GM21825 (cell line): Measurements from ENCODE around the gene PPP1R12B.

Source experiments
- ATAC-seq: cut with Tn5 transposase; IDR thresholded peaks from one replicate; pipeline ENCODE4 v1.9.1; 2021; ENCODE audit warnings: mild to moderate bottlenecking, moderate library complexity; ENCODE audit not compliant: unreplicated experiment

PPP1R12B gene, protein sequence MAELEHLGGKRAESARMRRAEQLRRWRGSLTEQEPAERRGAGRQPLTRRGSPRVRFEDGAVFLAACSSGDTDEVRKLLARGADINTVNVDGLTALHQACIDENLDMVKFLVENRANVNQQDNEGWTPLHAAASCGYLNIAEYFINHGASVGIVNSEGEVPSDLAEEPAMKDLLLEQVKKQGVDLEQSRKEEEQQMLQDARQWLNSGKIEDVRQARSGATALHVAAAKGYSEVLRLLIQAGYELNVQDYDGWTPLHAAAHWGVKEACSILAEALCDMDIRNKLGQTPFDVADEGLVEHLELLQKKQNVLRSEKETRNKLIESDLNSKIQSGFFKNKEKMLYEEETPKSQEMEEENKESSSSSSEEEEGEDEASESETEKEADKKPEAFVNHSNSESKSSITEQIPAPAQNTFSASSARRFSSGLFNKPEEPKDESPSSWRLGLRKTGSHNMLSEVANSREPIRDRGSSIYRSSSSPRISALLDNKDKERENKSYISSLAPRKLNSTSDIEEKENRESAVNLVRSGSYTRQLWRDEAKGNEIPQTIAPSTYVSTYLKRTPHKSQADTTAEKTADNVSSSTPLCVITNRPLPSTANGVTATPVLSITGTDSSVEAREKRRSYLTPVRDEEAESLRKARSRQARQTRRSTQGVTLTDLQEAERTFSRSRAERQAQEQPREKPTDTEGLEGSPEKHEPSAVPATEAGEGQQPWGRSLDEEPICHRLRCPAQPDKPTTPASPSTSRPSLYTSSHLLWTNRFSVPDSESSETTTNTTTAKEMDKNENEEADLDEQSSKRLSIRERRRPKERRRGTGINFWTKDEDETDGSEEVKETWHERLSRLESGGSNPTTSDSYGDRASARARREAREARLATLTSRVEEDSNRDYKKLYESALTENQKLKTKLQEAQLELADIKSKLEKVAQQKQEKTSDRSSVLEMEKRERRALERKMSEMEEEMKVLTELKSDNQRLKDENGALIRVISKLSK

DNA sequence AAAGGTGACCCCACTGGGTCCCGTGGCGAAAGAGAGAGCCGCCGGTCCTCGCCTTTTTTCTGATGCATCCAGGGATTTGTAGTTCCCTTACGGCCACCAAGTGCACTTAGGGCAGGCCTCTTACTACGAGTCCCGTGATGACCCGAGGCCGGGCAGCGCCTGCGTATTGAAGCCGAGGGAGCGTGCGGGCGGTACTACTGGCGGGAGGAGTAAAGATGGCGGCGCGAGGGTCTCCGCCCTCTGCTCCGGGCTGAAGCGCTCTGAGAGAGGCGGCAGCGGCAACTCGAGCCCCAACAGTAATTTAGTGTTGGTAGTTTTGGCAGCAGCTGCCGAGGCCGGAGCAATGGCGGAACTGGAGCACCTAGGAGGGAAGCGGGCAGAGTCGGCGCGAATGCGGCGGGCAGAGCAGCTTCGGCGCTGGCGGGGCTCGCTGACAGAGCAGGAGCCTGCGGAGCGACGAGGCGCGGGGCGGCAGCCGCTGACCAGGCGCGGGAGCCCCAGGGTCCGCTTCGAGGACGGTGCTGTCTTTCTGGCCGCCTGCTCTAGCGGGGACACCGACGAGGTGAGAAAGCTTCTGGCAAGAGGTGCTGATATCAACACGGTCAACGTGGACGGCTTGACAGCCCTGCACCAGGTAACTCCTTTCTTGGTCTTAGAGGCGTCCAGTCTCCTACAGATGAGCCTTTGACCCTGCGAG is at the start of gene PPP1R12B:
PPP1R12B (plus strand) TSS at position 191 of the 697 bp plus-strand sequence; CDS start at position 344, 153 bp downstream.
- ATAC-seq, result peak; percentile 97

GRCh38 chr1:202302166-202302565 is 46.3 kb upstream of the PPP1R12B start:
- no peak for ATAC-seq

GRCh38 chr1:202304375-202304774 is 44.1 kb upstream of the PPP1R12B start:
- ATAC-seq, result no peak

DNA sequence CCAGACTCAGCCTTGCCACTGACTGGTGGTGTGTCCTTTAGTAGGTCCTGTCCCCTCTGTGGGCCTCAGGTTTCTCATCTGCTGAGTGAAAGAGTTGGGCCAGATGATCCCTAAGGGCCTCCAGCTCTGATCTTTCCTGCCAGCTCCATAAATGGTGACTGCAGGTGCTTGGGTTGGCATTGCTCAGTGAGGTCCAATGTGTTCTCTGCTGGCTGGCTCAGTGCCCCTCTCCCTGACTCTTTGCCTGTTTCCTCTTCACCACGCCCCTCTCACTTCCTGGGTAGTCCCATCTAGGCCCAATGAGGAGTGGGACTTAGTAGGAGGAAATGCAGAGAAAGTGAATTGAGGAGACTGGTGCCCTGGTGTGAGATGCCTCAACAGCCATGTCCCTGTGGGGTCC is 43.3 kb upstream of the PPP1R12B start:
- no peak for ATAC-seq

DNA sequence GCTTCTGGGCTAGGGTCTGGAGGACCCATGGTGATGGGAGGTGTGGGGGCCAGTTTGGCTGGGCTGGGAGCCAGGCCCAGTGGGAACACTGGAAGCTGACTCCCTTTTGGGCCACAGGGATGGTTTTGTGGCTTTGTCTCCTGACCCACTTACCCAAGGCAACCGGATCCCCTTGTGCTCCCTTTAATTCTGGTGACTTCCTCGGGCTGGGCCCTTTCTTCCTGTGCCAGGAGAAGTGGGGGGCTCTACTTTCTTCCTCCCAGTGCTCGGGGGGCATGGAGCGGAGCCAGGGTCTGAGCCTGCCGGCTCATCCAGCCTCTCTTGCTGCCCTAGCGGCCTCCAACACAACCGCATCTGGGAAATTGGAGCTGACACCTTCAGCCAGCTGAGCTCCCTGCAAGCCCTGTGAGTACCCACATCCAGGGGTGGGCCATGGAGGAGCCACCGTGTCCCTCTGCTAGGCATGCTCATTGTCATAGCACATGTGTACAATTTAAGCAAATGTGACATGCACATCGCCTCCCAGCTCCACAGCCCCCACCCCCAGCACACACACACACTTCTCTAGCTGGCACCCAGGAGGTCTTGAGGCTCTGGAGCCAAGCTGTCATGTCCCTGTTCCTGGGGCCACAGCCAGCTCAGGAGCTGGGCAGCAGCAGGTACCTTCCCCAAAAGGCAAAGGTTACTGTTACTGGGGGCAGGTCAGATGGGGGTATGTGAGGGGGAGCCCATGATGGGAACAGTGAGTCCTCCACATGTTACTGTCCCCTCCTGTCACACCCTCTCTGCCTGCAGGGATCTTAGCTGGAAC is 41.8 kb upstream of the PPP1R12B start:
- ATAC-seq, result no peak

GRCh38 chr1:202310071-202310725 is 38.3 kb upstream of the PPP1R12B start:
- ATAC-seq, result no peak

DNA sequence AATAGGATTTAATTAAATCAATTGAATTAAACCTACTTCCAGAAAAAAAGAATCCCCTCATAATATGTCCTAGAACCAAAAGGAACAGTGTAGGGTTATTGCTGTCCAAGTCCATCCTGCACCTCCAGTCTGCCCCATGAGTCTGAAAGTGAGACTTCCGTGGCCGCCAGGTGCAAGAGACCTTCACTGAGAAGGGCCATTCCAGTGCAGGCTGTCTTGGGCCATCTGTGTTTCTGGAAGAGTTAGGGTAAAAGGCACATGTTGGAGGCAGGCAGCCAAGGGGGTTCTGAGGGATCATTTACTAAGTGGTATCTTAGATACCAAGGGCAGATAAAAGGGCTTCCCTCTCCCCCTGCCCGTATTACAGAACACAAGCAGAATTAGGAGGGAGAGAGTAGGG is 37.8 kb upstream of the PPP1R12B start:
- ATAC-seq, result no peak

DNA sequence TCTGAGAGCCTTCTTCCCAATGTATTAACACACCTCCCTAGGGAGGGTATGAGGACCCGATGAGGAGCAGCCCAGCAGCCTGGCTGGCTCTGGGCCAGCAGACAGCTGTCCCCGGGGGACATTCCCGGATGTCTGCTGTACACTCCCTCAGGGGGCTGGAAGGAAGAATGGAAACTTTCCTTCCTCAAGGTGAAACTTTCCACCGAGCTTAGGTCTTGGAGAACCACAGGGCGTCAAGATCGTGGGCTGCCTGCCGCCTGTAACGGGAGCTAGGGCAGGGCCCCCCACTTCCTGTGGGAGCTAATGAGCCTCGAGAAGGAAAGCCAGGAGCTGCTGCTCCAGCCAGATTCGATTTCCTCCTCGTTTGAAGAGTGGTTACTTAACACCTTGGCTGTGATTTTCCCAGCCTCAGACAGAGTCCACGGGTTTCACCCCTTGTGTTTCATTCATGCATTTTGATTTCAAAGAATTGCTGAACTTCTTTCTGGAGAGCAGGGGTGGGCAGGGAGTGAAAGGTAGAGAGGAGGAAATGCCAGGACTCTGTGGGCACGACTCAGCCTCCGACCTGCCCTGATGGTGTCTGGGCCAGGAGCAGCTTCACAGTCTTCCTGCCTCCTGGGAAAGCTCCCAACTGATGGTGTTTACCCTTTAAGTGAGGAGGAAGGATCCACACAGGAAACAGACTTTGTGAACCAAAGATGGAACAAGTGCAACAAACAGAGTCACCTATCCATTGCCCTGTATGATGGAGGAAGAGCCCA is 36.4 kb upstream of the PPP1R12B start:
- ATAC-seq, result no peak

DNA sequence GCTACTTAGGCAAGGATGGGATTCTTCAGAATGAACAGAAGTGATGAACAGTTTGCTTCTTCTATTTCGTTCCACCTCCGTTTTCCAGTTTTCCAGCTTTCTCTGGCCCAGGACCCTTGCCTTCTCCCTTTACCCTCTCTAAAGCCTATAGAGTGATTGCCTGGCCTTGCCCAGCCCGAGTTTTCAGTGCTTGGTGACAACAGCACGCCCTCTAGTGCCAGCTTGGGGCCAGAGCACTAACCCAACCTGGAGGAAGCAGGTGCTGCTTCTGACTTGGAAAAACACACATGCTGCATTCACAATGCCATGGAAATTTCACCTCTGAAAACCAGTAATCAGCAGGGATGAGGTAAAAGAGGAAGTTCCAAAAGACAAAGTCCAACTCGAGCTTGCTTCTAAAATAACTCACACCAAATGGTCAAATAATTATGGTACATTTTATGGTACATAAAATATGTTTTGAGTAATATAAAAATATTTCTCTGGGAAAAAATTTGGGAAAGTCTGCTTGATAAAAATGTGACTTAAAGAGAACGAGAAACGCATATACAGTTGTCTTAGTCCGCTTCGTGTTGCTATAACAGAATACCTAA is 32.8 kb upstream of the PPP1R12B start:
- ATAC-seq, result peak; percentile 60

DNA sequence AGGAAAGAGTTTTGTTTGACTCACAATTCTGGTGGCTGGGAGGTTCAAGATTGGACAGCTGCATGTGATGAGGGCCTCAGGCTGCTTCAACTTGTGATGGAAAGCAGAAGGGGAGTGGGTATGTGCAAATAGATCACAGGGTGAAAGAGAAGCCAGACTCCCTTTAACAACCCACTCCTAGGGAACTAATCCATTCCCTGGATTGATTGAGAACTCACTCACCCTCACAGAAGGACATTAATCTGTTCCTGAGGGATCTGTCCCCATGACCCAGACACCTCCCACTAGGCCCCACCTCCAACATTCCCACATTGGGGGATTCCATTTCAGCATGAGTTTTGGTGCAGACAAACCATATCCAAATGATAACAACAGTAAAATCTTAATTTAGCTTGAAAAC is 32.3 kb upstream of the PPP1R12B start:
- no peak for ATAC-seq

DNA sequence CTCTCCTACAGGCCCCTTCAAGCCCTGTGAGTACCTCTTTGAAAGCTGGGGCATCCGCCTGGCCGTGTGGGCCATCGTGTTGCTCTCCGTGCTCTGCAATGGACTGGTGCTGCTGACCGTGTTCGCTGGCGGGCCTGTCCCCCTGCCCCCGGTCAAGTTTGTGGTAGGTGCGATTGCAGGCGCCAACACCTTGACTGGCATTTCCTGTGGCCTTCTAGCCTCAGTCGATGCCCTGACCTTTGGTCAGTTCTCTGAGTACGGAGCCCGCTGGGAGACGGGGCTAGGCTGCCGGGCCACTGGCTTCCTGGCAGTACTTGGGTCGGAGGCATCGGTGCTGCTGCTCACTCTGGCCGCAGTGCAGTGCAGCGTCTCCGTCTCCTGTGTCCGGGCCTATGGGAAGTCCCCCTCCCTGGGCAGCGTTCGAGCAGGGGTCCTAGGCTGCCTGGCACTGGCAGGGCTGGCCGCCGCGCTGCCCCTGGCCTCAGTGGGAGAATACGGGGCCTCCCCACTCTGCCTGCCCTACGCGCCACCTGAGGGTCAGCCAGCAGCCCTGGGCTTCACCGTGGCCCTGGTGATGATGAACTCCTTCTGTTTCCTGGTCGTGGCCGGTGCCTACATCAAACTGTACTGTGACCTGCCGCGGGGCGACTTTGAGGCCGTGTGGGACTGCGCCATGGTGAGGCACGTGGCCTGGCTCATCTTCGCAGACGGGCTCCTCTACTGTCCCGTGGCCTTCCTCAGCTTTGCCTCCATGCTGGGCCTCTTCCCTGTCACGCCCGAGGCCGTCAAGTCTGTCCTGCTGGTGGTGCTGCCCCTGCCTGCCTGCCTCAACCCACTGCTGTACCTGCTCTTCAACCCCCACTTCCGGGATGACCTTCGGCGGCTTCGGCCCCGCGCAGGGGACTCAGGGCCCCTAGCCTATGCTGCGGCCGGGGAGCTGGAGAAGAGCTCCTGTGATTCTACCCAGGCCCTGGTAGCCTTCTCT is 30.3 kb upstream of the PPP1R12B start:
- ATAC-seq, result no peak

- ATAC-seq, result no peak
Measured at GRCh38 chr1:202319381-202320080, 29.0 kb upstream of the PPP1R12B start.

DNA sequence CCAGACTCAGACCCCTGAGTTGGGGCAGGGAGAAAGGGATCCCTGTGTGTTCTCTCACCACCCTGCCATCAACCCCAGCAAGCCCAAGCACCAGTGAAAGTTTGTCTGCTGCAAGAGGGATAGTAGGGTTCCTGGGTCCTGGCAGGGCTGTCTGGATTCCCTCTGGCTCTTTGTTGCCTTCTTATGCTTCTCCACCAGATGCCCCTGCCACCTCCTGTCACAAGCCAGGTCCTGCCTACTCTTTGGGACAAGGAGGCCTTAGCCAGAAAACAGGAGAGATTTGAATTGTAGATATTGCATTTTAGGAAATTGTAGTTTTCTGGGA is 28.5 kb upstream of the PPP1R12B start:
- ATAC-seq, result no peak

GRCh38 chr1:202323731-202324130 is 24.8 kb upstream of the PPP1R12B start:
- no peak for ATAC-seq

- ATAC-seq, result no peak
Measured at GRCh38 chr1:202324646-202325045, 23.9 kb upstream of the PPP1R12B start.

DNA sequence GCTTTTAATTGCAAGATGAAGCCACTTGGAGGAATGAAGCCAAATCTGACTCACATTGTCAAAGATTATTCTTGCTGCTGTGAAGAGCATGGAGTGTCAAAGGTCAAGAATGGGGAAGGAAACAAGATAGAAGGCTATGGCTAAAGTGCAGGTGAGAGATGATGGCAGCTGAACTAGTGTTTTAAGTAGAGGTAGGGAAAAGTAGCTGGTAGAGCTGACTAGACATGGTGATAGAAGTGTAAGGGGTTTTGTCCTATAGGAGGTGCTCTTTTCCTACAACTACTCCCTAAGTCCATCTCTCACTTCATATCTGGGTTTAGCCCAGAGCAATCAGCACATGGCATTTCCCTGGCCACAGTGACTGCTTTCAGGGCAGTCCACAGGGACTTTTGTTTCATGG is 18.6 kb upstream of the PPP1R12B start:
- no peak for ATAC-seq

DNA sequence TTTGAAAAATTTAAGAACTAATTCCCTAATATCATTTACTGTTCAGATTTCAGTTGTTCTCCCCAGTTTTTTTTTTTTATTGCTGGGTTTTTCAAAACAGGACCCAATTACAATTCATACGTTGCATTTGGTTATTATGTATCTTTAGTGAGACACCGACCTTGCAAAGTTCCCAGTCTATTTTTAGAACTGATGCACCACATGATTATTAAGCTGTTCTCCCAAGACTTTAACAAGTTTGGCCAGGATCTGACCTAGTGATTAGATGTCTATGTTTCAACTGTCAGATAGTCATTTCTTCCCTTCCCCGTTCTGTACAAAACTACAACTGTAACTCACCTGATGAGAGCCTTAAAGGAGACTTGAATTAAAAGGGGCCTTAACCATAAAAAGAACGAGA is 14.6 kb upstream of the PPP1R12B start:
- no peak for ATAC-seq
